HG03575 (cell line): ENCODE data around the gene ZSWIM8.
"Not testable (repeated sequence)": the region's sequence is repeated elsewhere in the genome, so short reads cannot be mapped to it uniquely, and the experiment has no call there.

Source experiments
- ATAC-seq: cut with Tn5 transposase; IDR thresholded peaks from one replicate; pipeline ENCODE4 v1.9.1; 2021; ENCODE audit not compliant: unreplicated experiment, insufficient number of reproducible peaks, low FRiP score; ENCODE audit errors: extremely low read depth

The ZSWIM8 gene

DNA sequence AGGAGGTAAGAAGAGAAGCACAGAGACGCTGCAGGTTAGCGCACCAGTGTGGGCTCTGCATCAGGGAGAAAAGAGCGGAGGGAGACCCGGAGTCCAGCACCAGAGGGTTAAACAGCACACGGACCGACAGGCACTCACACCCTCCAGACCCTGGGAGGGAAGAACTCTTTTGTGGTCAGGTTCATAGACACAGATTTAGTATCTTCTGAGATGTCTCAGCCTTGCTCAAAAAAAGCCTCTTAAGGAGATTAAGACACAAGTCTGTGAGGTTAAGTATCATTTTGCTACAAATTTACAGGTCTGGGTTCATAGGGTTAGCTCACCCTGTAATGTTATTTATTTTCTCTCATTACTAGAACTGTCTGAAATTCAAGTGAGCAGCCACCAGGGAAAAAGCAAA is 42.8 kb downstream of the ZSWIM8 start:
- no peak for ATAC-seq

DNA sequence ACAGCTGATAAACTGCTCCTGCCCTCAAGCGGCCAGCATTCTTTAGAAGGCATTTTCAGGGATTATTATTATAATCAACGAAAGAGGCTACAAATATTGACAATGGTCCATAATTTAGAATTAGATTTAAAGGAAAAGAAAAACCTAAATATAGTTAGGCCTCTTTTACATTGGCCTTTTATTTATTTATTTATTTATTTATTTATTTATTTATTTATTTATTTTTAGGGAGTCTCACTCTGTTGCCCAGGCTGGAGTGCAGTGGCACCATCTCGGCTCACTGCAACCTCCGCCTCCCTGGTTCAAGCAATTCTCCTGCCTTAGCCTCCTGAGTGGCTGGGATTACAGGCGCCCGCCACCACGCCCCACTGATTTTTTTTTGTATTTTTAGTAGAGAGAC is 43.7 kb downstream of the ZSWIM8 start:
- not testable (repeated sequence) for ATAC-seq

DNA sequence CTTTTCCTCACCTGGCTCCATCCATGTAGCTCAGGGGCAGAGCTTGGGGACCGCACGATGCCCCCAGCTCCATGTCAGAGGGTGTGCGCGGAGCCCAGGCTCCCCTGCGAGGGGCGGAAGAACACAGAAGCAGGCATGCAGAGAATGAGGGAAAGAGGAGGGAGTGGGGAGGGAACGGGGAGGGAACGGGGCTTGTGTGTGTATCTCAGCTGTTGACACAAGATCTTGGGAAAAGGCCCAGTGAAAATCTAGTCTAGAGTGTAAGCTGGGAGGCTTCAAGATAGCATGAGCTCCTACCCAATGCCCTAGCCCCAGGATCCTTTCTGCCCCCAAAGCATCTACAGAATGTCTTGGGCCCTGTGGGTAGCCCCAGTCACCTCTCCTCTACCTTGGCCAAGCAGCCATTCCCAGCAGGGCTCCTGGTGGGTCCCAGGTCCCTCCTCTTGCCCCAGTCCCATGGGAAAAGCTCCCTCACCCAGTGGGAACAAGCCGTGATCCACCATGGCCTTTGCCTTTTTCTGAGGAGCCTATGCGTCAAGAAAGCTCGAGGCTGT is 51.1 kb downstream of the ZSWIM8 start:
- ATAC-seq: no peak

DNA sequence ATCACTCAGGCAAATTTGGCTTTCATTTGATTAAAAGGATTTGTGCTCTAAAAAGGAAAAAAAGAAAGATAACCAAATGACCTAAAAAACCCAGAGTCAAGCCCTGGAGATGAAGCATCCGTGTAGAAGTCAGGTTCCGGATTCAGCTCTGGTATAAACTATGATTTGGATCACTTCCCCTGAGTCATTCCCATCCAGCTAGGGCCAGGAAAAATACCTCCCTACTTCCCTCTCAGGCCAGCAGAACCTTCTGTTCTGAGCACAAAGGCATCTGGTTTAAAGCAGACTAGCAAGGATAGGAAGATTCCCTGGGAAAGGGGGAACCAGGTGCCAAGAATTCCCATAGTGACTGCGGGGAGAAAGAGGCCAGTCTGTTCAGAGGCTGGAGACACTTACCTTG is 51.7 kb downstream of the ZSWIM8 start:
- no peak for ATAC-seq

DNA sequence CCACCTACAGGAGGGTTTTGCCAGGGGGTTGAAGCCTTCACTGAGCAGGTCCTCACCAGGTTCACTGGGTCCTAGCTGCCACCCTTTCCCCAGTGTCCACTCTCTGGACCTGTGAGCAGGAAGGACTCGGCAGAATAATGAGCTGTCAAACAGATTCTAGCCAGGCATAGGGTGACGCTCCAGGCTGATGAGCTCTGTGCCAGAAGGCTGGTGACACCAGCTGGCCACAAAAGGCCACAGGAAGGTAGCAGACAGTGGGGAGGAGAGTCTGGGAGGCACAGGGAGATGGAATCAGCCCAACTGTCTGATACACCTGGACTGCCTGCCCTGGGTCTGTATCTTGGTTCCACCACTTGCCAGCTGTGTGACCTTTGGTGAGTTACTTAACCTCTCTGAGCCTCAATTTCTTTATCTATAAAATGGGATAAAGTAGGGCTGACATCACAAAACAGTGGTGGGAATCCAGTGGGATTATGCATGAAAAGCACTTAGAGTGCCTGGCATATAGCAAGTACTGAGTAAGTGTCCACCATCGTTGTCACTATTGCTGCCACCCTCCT is 52.7 kb downstream of the ZSWIM8 start:
- ATAC-seq: no peak

DNA sequence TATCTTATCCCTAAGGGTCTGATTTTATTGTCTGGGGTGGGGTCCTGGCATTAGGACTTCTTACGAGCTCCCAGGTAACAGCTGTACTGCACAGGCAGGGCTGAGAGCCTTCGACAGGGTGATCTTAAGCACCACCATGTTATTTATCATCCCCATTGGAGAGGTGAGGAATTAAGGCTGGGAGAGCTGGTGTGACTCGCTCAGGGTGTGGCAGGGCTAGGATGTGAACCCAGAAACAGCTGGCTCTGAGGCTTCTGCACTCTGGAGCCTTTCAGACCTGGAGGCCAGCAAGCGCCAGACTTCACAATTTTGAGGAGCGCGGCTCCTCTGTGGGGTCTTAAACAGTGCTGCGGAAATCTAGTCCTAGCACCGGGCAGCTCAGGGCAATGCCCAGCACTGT is 53.4 kb downstream of the ZSWIM8 start:
- no peak for ATAC-seq

DNA sequence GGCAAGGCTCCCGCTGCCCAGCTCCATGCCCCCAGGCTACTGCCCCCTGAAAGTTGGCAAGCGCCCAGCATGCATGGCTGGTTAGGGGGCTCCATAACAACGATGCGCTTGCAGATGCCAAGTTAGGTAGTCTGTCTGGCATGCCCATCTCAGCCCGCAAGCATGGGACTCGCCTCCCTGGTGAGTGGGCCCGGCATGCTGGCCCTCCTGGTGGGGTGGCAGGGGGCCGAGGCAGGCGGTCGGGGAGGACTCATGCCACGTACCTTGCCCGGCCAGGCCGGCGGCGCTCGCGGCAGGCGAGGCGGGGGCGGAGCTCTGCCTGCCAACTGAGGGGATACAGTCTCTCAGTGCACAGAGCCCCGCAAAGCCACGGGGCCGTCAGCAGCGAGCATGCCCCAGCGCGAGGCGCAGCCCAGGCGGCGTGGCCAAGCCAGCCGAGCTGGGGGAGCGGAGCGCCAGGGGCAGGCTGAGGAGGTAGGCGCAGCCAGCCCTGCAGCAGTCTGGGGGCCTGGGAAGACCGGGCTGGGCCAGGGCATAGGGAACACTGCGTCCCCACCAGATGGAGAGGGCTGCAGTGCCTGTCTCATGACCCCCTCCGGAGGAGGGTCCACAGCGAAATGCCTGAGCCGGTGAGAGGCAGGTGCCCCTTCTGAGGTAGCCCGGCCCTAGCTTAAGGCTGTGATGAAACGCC is 54.0 kb downstream of the ZSWIM8 start:
- no peak for ATAC-seq

DNA sequence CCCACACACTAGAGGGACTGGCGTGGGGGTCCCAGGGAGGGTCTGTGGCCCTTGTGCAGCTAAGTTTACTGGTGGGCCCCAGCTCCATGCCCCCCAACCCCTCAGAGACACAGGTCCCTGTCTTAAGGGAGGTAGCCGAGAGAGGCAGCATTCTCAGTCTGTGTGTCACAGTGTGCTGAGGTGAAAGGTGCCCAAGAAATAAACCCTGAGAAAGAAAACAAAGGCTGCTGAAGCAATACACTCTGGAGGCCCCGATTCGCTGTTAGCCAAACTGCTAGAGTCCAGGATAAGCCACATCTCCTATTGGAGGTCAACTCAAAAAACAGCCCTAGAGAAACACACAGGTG is 54.6 kb downstream of the ZSWIM8 start:
- no peak for ATAC-seq

DNA sequence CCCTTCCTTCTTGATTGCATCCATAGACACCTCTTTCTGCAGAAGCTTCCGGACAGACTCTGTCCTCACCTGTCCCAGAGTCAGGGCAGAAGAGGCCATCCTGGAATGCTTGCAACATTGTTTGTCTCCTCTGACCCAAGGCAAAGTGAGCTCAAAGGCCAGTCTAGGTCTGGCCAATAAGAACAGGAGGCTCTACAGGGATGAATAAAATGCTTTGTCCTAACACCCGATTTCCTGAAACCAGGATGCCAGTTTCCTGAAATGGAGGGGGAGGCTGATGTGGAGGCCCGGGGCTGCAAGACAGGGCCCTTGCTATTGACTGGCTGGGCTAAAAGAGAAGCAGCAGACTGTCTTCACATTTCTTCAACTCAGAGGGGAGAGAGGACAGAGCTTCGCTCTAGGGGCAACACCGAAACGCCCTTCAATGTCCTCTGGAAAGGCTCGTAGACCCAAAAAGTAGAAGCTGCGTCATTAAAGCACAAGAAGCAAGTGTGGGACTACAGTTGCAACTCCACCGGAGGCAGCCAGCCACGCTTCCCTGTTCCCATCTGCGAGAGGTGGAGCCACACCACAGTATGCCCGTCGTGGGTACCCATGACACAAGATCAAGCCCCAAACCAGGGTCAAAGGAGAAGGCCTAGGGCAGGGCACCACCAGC is 55.1 kb downstream of the ZSWIM8 start:
- no peak for ATAC-seq

DNA sequence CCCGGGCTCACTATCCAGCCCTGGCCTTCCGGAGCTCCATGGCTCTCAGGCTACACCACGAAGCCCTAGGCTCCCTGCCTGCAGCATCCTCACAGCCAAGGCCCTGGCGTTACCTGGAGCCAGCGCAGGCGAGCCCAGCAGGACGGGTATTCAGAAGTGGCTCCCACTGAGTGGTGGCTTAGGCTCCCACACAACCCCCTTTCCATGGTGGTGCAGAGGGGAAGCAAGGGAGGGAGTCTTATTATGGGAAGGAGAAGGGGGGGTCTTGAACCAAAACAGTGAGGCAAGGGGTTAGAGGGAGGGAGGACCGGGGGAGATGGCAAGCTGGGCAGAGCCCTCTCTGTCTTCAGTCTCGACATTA is 55.6 kb downstream of the ZSWIM8 start:
- no peak for ATAC-seq

DNA sequence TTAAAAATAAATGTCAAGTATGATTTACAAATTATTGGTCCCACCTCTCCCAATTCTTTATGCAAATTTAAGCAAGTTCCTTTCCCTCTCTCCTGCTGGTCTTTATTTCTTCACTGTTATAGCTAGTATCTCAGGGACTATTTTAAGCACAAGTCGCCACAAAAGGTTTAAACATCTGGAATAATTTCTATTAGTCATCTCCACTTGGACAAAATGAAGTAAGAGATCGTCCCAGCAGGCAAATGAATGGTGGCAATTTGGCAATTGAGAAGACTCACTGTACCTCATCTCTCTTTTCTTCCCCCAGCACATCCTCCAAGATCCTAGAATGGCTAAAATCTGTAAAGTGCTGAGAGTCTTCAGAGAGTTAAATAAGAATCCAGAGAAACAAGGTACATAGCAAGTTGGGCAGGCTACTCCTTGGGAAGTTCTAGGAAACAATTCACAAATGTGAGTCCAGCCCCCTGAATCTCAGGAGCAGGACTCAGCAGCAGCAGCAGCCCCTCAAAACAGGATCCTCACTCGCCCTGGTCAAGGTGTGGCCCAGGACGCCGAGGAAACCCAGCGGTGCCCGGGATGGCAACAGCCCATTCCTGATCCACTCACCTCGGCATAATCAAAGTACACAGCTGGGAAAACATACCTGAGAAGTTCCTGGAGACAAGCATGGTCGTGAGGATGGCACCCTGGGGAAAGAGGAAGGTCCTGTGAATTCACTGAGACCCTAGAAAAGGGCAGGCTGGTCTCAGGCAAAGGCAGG is 56.3 kb downstream of the ZSWIM8 start:
- ATAC-seq: no peak

DNA sequence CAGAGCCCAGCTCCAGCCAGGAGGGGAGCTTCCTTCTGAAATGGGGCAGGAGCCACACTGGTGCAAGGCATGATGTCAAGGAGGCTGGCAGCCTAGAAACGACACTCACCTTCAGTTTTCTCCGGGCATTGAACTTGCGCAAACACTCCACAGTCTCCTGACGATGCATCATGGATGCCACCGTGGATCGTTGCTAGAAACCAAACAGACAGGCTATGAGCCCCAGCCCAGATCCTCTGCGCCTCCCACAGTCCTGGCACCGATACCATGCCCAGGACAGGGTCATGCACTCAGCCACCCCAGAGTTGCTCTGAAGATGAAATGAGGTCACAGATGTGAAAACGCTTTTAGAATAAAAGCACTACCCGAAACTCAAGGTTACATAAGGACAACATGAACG is 56.9 kb downstream of the ZSWIM8 start:
- ATAC-seq: no peak

DNA sequence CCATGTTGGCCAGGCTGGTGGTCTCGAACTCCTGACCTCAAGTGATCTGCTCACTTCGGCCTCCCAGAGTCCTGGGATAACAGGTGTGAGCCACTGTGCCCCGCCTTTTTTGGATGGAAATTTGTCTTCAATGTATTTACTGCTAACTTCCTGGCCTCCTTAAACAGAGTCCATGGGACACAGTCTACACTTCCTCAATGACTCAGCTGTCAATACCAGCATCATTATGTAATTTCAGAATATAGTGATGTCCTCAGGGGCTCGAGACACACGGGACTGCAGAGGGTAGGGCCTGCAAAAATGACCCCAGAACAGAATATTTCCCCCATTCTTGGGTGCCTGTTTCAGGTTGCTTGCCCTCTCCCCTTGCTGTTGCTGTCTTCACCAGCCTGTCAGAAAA is 57.9 kb downstream of the ZSWIM8 start:
- ATAC-seq: no peak

DNA sequence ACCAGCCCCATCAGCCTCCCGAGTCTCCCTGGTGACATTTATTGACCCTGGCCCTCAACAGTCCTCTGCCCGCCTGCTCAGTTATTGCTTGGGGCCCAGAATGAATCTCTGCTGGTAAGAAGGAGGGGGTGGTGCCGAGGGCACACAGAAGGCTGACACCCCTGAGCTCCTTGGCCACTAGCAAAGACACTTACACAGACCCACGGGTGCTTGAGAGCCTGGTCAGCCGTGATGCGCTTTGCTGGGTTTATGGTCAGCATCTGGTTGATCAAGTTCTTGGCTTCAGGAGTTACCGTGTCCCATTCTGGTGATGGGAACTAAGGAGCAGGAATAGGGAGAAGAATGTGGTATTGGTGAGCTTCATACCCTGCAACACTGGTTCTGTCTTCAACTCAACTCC is 61.6 kb downstream of the ZSWIM8 start:
- ATAC-seq: no peak

DNA sequence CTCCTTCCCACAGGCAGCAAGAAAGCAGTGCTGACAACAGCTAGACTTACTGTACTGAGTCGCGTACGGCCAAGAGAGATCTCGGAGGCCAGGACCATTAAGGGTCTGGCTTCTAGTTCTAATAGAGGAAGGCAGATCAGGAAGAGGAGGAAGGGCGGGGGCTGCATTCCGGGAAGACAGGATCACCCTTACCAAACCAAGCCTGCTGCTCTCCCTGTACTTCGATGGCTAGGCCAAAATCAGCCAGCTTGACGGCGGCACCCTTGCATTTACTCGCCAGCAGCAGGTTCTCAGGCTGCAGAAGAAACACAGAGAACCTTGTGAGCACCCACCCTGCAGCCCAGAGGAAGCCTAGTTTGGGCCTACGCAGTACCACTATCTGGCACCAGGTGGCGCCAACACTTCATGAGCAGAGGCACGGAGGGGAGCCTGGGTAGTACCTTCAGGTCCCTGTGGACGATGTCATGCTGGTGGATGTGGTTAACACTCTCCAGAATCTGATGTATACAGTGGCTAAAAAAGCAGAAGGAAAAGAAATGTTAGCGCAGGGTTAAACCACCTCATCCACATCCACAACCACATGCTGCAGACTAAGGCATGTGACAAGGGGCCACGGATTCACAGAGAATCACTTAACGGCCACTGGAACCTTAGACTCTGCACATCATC is 63.5 kb downstream of the ZSWIM8 start:
- ATAC-seq: peak; percentile 67

DNA sequence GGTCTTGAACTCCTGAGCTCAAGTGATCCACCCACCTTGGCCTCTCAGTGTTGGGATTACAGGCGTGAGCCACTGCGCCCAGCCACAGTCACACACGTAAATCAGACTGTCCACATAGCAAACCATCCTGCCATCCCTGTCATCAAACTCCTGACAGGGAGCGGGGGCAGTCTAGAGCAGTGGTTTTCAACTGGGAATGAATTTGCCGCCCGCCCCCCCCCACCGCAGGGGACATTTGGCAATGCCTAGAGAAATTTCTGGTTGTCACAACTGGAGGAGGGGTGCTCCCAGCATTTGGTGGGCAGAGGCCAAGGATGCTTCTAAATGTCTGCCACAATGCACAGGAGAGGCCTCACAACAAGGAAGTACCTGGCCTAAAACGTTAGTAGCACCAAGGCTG is 64.8 kb downstream of the ZSWIM8 start:
- no peak for ATAC-seq

DNA sequence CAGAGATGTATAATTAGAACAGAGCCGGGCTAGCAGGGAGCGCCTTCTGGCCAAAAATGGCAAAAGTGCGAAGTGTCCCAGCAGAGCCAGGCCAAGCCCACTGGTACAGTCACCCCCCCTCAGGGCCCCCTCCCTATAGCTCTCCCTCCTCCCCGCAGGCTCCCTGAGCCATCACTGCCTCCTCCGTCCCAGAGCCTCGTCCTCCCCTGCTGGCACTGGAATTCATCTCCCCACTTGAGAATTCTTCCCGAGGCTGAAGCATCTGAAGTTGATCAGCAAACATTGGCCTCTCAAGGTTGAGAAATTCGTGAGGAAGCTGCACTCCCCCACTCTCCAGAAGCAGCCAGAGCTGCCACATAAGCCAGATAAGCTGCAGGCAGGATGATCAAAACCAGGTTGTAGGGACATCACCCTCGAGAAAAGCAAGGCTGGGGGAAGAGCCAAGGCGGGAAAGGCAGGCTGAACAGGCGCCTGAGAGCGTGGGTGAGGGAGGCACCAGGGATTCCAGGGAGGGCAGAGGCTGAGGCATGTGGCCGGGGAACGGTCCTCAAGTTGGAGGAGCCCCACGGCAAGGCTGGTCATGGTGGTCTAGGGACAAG is 65.6 kb downstream of the ZSWIM8 start:
- ATAC-seq: no peak
